GM23338 (cell line): Measurements from ENCODE around the gene FAM170A. TPM values are rescaled to one million over a fixed set of nuclear protein-coding genes. Genes with fewer than 3 reads are reported as not detected.
A peak's percentile ranks its signal among the peaks of the same experiment; 100 is the strongest.

Source experiments
- ATAC-seq: fragments of 200-7000 bp; cut with Tn5 transposase; 3 replicates; pipeline ENCODE4 v1.9.1; 2020
- DNase-seq: peaks from one replicate; pipeline ENCODE4 v3.0.0-alpha.2; 2015; ENCODE audit warnings: low spot score
- H2AFZ ChIP-seq: fragments of 200-600 bp; sonication (generic); 2 replicates; pipeline ENCODE4 v1.8.0; 2016; ENCODE audit warnings: antibody characterized with exemption, mild to moderate bottlenecking, moderate library complexity
- H3F3A ChIP-seq: fragments of 200-600 bp; sonication (generic); replicated peaks from 2 replicates; pipeline ENCODE4 v1.8.0; 2017; ENCODE audit warnings: antibody characterized with exemption, mixed run types, low read depth
- H3K27ac ChIP-seq: fragments of 200-600 bp; sonication (generic); 2 replicates; pipeline ENCODE4 v1.6.1; 2016; ENCODE audit warnings: low read depth
- H3K27me3 ChIP-seq: fragments of 200-600 bp; sonication (generic); 2 replicates; pipeline ENCODE4 v1.8.0; 2016; ENCODE audit warnings: mild to moderate bottlenecking, mixed run types, moderate library complexity; ENCODE audit not compliant: insufficient read depth
- H3K36me3 ChIP-seq: fragments of 200-600 bp; sonication (generic); 2 replicates; pipeline ENCODE4 v1.8.0; 2016; ENCODE audit warnings: mild to moderate bottlenecking; ENCODE audit not compliant: insufficient read depth
- H3K4me1 ChIP-seq: fragments of 200-600 bp; sonication (generic); 2 replicates; pipeline ENCODE4 v1.8.0; 2016; ENCODE audit warnings: mild to moderate bottlenecking, moderate library complexity; ENCODE audit not compliant: insufficient read depth
- H3K4me2 ChIP-seq: fragments of 200-600 bp; sonication (generic); 2 replicates; pipeline ENCODE4 v1.7.1; 2017; ENCODE audit warnings: mixed run types
- H3K4me3 ChIP-seq: fragments of 200-600 bp; sonication (generic); 2 replicates; pipeline ENCODE4 v1.6.1; 2016; ENCODE audit warnings: mixed run types
- H3K79me2 ChIP-seq: fragments of 200-600 bp; sonication (generic); replicated peaks from 2 replicates; pipeline ENCODE4 v1.8.0; 2017; ENCODE audit warnings: mild to moderate bottlenecking; ENCODE audit not compliant: insufficient read depth
- H3K9me2 ChIP-seq: fragments of 200-600 bp; sonication (generic); 2 replicates; pipeline ENCODE4 v1.8.0; 2017; ENCODE audit not compliant: insufficient read depth
- H4K20me1 ChIP-seq: fragments of 200-600 bp; sonication (generic); replicated peaks from 2 replicates; pipeline ENCODE4 v1.8.0; 2017; ENCODE audit warnings: mild to moderate bottlenecking; ENCODE audit not compliant: insufficient read depth
- H3K27ac Mint-ChIP-seq: 2 replicates; pipeline ENCODE4 v1.8.0; 2020; ENCODE audit warnings: inconsistent platforms, mild to moderate bottlenecking, moderate library complexity, mixed read lengths
- H3K27me3 Mint-ChIP-seq: 3 replicates; pipeline ENCODE4 v1.8.0; 2022; ENCODE audit warnings: low read depth, mild to moderate bottlenecking, moderate library complexity, mixed read lengths, inconsistent platforms; ENCODE audit not compliant: insufficient read depth, poor library complexity
- H3K36me3 Mint-ChIP-seq: 3 replicates; pipeline ENCODE4 v1.8.0; 2021; ENCODE audit warnings: low read depth, mild to moderate bottlenecking, inconsistent platforms, moderate library complexity, mixed read lengths
- H3K4me1 Mint-ChIP-seq: 3 replicates; pipeline ENCODE4 v1.8.0; 2020; ENCODE audit warnings: mild to moderate bottlenecking, inconsistent platforms, mixed read lengths
- H3K4me3 Mint-ChIP-seq: 3 replicates; pipeline ENCODE4 v1.8.0; 2021; ENCODE audit warnings: moderate library complexity, mild to moderate bottlenecking, inconsistent platforms, mixed read lengths
- H3K9me3 Mint-ChIP-seq: 3 replicates; pipeline ENCODE4 v1.8.0; 2020; ENCODE audit warnings: moderate library complexity, mild to moderate bottlenecking, inconsistent platforms, mixed read lengths
- CREB1 ChIP-seq: fragments of 250-450 bp; sonication (Bioruptor Pico); IDR thresholded peaks from 2 replicates; pipeline ENCODE4 v1.5.0; 2020; ENCODE audit warnings: low read depth, mild to moderate bottlenecking, moderate library complexity
- ETS1 ChIP-seq: IDR thresholded peaks from 2 replicates; pipeline ENCODE4 v1.6.1; 2016; ENCODE audit warnings: antibody characterized with exemption
- EZH2phosphoT487 ChIP-seq: fragments of 200-600 bp; sonication (generic); IDR thresholded peaks from one replicate; pipeline ENCODE4 v1.8.1; 2018; ENCODE audit warnings: antibody characterized with exemption; ENCODE audit not compliant: unreplicated experiment
- JUNB ChIP-seq: IDR thresholded peaks from one replicate; pipeline ENCODE4 v1.6.1; 2016; ENCODE audit warnings: antibody characterized with exemption; ENCODE audit not compliant: unreplicated experiment
- NANOG ChIP-seq: IDR thresholded peaks from 2 replicates; pipeline ENCODE4 v1.6.1; 2016; ENCODE audit warnings: antibody characterized with exemption, borderline replicate concordance
- REST ChIP-seq: IDR thresholded peaks from one replicate; pipeline ENCODE4 v1.6.1; 2018; ENCODE audit warnings: antibody characterized with exemption; ENCODE audit not compliant: unreplicated experiment
- ZNF331 ChIP-seq: fragments of 250-450 bp; sonication (Bioruptor Pico); IDR thresholded peaks from 2 replicates; pipeline ENCODE4 v1.5.0; 2020; ENCODE audit warnings: low read depth, mild to moderate bottlenecking, moderate library complexity
- ZNF462 ChIP-seq: fragments of 250-450 bp; sonication (Bioruptor Pico); IDR thresholded peaks from 2 replicates; pipeline ENCODE4 v1.5.0; 2020; ENCODE audit warnings: mild to moderate bottlenecking, moderate library complexity
- polyA plus RNA-seq: library from polyadenylated mRNA; unstranded; fragments of >200 nt; fragmentation: Nextera tagmentation; extraction: Ambion mirVana; gene quantifications from 2 replicates; pipeline ENCODE4 v1.2.1, GENCODE V29; 2016
- total RNA-seq: library from RNA; depleted of rRNA; stranded (reverse); fragments of >200 nt; shearing (Covaris generic); gene quantifications from 2 replicates; pipeline ENCODE4 v1.2.3, GENCODE V29; 2014

The FAM170A gene
- total and polyA plus RNA-seq, 2 experiments from 2014 or later: not detected

GRCh38 chr5:119596046-119596445 is 33.3 kb upstream of the FAM170A start (continued):
- no peak for TF ChIP-seq REST
- TF ChIP-seq ETS1: no peak
- TF ChIP-seq EZH2phosphoT487: no peak
- no peak for TF ChIP-seq NANOG
- no peak for TF ChIP-seq JUNB

GRCh38 chr5:119597728-119598298 is 31.5 kb upstream of the FAM170A start:
- DNase-seq (no peak), ATAC-seq (no peak)
- Histone ChIP-seq H3K4me1 (no peaks in the 10 kb centered on the region), H2AFZ (0 out of 2 replicates have a peak overlapping the region, but pooled peaks have one; percentile 3), H3K27ac (no peak overlapping the region), H3F3A (no peaks in the 10 kb centered on the region), H3K36me3 (no peaks in the 10 kb centered on the region), H3K9me2 (no peaks in the 10 kb centered on the region; the same call in 1 of the 2 replicates), H4K20me1 (no peaks in the 10 kb centered on the region), H3K79me2 (no peaks in the 10 kb centered on the region), H3K27me3 (no peaks in the 10 kb centered on the region), H3K4me2 (no peak overlapping the region), H3K4me3 (no peak overlapping the region)
- Mint-ChIP-seq H3K4me3 (no peak overlapping the region), H3K36me3 (peaks cover 15% of the 10 kb centered on the region), H3K27ac (no peak overlapping the region), H3K27me3 (peaks cover 3% of the 10 kb centered on the region), H3K4me1 (no peaks in the 10 kb centered on the region), H3K9me3 (peaks cover 26% of the 10 kb centered on the region)
- no peak for TF ChIP-seq ZNF462 (CRISPR knock-in tag)
- no peak for TF ChIP-seq JUNB
- TF ChIP-seq ZNF331 (CRISPR knock-in tag): no peak
- no peak for TF ChIP-seq CREB1 (CRISPR knock-in tag)
